Hepatocyte (in vitro differentiated cells): ENCODE results near the gene TROAP. TPM values are rescaled to one million over a fixed set of nuclear protein-coding genes. Genes with fewer than 3 reads are reported as not detected.

Experiments used
- DNase-seq: peaks from one replicate; pipeline ENCODE4 v3.0.0-alpha.2; 2016; ENCODE audit warnings: low spot score
- H2AFZ ChIP-seq: fragments of 200-600 bp; sonication (generic); 2 replicates; pipeline ENCODE4 v1.6.0; 2016; ENCODE audit warnings: antibody characterized with exemption, mild to moderate bottlenecking
- H3K27ac ChIP-seq: fragments of 200-600 bp; sonication (generic); 2 replicates; pipeline ENCODE4 v1.5.1; 2016; ENCODE audit warnings: mild to moderate bottlenecking
- H3K27me3 ChIP-seq: fragments of 200-600 bp; sonication (generic); 2 replicates; pipeline ENCODE4 v1.6.1; 2016
- H3K36me3 ChIP-seq: fragments of 200-600 bp; sonication (generic); replicated peaks from 2 replicates; pipeline ENCODE4 v1.5.1; 2016; ENCODE audit warnings: low read depth; ENCODE audit not compliant: insufficient read depth
- H3K4me1 ChIP-seq: fragments of 200-600 bp; sonication (generic); 2 replicates; pipeline ENCODE4 v1.5.1; 2016; ENCODE audit warnings: mild to moderate bottlenecking, moderate library complexity; ENCODE audit not compliant: insufficient read depth
- H3K4me2 ChIP-seq: fragments of 200-600 bp; sonication (generic); 2 replicates; pipeline ENCODE4 v1.6.0; 2016
- H3K4me3 ChIP-seq: fragments of 200-600 bp; sonication (generic); 2 replicates; pipeline ENCODE4 v1.5.1; 2016; ENCODE audit warnings: mild to moderate bottlenecking
- H3K79me2 ChIP-seq: fragments of 200-600 bp; sonication (generic); 2 replicates; pipeline ENCODE4 v1.6.0; 2017; ENCODE audit warnings: mild to moderate bottlenecking
- H3K9me2 ChIP-seq: fragments of 200-600 bp; sonication (generic); replicated peaks from 2 replicates; pipeline ENCODE4 v1.6.0; 2017; ENCODE audit warnings: mild to moderate bottlenecking; ENCODE audit not compliant: insufficient read depth
- H3K9me3 ChIP-seq: fragments of 200-600 bp; sonication (generic); 2 replicates; pipeline ENCODE4 v1.5.1; 2016; ENCODE audit warnings: low read depth, mild to moderate bottlenecking
- H4K20me1 ChIP-seq: fragments of 200-600 bp; sonication (generic); 2 replicates; pipeline ENCODE4 v1.6.0; 2016; ENCODE audit warnings: mild to moderate bottlenecking; ENCODE audit not compliant: insufficient read depth, poor library complexity, severe bottlenecking
- EZH2 ChIP-seq: fragments of 200-600 bp; sonication (generic); IDR thresholded peaks from 2 replicates; pipeline ENCODE4 v1.6.1; 2016; ENCODE audit warnings: antibody characterized with exemption, mild to moderate bottlenecking, borderline replicate concordance
- EZH2phosphoT487 ChIP-seq: fragments of 200-600 bp; sonication (generic); IDR thresholded peaks from one replicate; pipeline ENCODE4 v1.6.1; 2018; ENCODE audit warnings: antibody characterized with exemption, mild to moderate bottlenecking, low read depth, moderate library complexity; ENCODE audit not compliant: unreplicated experiment, severe bottlenecking
- WGBS: methylation state at CpG from one replicate; pipeline ENCODE4 v1.1.6; 2016; ENCODE audit warnings: low lambda C conversion rate; ENCODE audit errors: missing lambda C conversion rate; 5-methylcytosine and 5-hydroxymethylcytosine counted together
- polyA plus RNA-seq: library from polyadenylated mRNA; unstranded; fragments of >200 nt; fragmentation: Nextera tagmentation; extraction: Ambion mirVana; gene quantifications from 2 replicates; pipeline ENCODE4 v1.2.1, GENCODE V29; 2016
- total RNA-seq: library from RNA; depleted of rRNA; stranded (reverse); fragments of >200 nt; gene quantifications from 2 replicates; pipeline ENCODE4 v1.2.3, GENCODE V29; 2014
- TF ChIP-seq, protein P1 (sequence below): fragments of 200-600 bp; sonication (generic); IDR thresholded peaks from 2 replicates; pipeline ENCODE4 v1.5.1; 2016; ENCODE audit warnings: antibody characterized with exemption, mild to moderate bottlenecking; ENCODE audit not compliant: poor library complexity

The TROAP gene
- total and polyA plus RNA-seq, 2 experiments from 2014 or later: 3.4 to 8.0 TPM

DNA sequence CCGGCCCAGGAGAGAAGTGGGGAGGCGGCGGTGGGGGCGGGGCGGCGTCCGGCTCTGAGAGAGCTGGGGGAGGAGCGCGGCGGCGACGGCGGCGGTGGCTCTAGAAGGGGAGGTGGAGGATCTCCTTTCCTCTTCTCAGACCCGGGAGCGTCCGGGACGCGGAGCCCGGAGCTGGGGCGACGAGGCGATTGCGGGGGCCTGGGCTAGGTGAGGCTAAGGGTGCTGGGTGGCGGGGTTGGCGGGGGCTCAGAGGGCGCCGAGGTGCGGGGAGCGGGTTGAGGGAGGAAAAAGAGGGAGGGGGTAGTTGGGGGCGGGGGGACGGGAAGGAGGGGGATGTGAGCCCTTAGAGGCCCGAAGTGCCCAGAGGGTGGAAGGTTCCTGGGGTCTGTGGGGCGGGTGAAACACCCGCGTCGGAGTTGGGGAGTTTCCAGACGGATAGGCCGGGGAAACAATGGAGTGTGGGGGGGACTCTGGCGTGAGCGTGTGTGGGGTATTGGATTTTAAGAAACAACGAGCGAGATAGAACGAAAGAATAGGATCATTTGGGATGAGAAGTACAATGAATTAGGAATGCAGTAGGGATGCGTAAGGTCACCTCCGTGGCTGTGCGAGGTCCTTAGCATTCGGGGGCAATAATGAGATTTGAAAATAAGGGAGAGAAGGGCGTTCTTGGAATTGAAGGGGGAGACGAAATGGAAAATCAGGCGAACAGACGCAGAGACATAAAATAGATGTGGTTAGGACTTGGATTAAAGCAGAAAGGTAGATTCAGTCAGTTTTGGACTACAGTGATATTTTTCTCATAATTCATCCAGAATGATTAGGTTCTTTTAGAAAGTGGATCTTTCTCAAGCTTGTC, 44.6 kb downstream of the TROAP start, which contains the start of gene SPATS2:
Gene SPATS2, plus strand, starts transcription at position 82 of the 859 bp plus-strand sequence. CDS start 93,551 bp downstream, outside the sequence.
- no peaks in the 10 kb centered on the region for H3K36me3 ChIP-seq
- peak within 1 kb of the TSS; percentile 92 for H2AFZ ChIP-seq
- no peaks in the 10 kb centered on the region for H3K9me2 ChIP-seq
- H4K20me1 ChIP-seq: peaks cover 8% of the 10 kb centered on the region
- no peak for DNase-seq
- peak within 1 kb of the TSS; percentile 97 for H3K27ac ChIP-seq
- H3K4me1 ChIP-seq: peaks cover 22% of the 10 kb centered on the region
- peak within 1 kb of the TSS; percentile 80 for H3K4me3 ChIP-seq
- TF ChIP-seq EZH2phosphoT487: no peak
- no peaks in the 10 kb centered on the region for H3K27me3 ChIP-seq
- H3K79me2 ChIP-seq: peaks cover 49% of the 10 kb centered on the region
- H3K4me2 ChIP-seq: peak within 1 kb of the TSS; percentile 91
- WGBS: under 1% methylated on average over 19 of the region's 52 CpGs
- no peaks in the 10 kb centered on the region for H3K9me3 ChIP-seq

DNA sequence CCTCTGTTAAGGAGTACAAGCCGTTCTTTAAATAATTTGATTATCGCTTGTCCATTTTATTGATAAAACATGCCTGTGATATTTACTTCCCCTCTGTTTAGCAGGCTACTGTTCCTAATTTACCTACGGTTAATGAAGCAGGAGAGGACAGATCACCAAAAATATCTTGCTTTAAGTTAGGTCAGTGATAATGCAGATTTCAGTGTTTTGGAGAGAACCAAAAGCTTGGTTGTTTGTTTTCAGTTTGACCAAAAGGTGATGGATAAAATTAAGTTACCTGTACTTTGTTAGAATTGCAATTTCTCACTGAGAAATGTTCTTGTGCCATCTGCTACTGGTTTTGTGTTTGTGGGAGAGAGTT, 45.2 kb downstream of the TROAP start:
- Histone ChIP-seq H3K27me3 (no peaks in the 10 kb centered on the region), H3K36me3 (no peaks in the 10 kb centered on the region), H3K4me3 (peak overlapping the region; percentile 61), H3K4me2 (peak overlapping the region; percentile 91), H3K27ac (peak overlapping the region; percentile 97), H3K4me1 (peaks cover 22% of the 10 kb centered on the region), H3K9me3 (no peaks in the 10 kb centered on the region), H2AFZ (peak overlapping the region; percentile 48), H3K79me2 (peaks cover 56% of the 10 kb centered on the region), H3K9me2 (no peaks in the 10 kb centered on the region), H4K20me1 (peaks cover 8% of the 10 kb centered on the region)
- TF ChIP-seq EZH2phosphoT487 (no peak), EZH2 (no peak)
- TF ChIP-seq, protein P1, sequence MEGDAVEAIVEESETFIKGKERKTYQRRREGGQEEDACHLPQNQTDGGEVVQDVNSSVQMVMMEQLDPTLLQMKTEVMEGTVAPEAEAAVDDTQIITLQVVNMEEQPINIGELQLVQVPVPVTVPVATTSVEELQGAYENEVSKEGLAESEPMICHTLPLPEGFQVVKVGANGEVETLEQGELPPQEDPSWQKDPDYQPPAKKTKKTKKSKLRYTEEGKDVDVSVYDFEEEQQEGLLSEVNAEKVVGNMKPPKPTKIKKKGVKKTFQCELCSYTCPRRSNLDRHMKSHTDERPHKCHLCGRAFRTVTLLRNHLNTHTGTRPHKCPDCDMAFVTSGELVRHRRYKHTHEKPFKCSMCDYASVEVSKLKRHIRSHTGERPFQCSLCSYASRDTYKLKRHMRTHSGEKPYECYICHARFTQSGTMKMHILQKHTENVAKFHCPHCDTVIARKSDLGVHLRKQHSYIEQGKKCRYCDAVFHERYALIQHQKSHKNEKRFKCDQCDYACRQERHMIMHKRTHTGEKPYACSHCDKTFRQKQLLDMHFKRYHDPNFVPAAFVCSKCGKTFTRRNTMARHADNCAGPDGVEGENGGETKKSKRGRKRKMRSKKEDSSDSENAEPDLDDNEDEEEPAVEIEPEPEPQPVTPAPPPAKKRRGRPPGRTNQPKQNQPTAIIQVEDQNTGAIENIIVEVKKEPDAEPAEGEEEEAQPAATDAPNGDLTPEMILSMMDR: no peak
- WGBS: 12% methylated on average over 3 of the region's 3 CpGs
- DNase-seq: no peak

DNA sequence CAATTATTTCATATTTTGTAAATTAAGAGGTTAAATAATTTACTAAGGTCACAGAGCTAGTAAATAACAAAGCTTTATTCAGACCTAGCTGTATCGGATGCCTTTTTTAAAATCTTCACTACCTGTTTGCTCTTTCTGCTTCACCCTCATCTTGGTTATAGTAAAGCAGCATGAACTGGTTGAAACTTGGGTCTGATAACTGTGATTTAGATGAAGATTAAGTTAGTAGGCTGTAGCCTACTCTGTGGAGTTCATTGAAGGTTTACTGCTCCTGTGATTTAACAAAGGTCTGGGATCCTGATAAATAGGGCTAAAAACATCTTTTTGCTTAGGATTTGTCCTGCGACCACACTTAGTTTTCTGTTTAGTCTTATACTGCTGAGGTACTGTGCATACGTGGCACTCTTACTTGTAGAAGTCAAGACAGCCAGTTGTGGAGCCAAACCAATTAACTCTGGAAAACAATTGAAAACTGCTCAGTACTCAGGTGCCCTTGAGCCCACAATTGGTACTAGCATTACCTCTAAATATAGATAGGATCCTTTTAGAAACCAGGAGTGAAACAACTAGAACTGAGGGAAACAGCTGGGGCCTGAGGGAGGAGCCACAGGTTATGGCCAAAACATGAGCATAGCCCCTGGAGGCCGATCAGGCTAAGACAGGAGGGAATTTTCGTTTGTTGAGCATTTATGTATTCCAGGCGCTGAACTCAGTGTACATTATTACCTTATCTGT, 46.5 kb downstream of the TROAP start:
- Histone ChIP-seq H3K4me2 (peak overlapping the region; percentile 91), H3K79me2 (peaks cover 69% of the 10 kb centered on the region), H3K9me3 (no peaks in the 10 kb centered on the region), H2AFZ (no peak overlapping the region), H4K20me1 (peaks cover 8% of the 10 kb centered on the region), H3K4me1 (peaks cover 22% of the 10 kb centered on the region), H3K27ac (peak overlapping the region; percentile 12), H3K4me3 (no peak overlapping the region), H3K9me2 (no peaks in the 10 kb centered on the region), H3K27me3 (no peaks in the 10 kb centered on the region), H3K36me3 (no peaks in the 10 kb centered on the region)
- 55% methylated on average over 6 of the region's 6 CpGs for WGBS
- DNase-seq: peak; percentile 51
- no peak for TF ChIP-seq EZH2phosphoT487
- TF ChIP-seq, protein P1: peak; percentile 31

DNA sequence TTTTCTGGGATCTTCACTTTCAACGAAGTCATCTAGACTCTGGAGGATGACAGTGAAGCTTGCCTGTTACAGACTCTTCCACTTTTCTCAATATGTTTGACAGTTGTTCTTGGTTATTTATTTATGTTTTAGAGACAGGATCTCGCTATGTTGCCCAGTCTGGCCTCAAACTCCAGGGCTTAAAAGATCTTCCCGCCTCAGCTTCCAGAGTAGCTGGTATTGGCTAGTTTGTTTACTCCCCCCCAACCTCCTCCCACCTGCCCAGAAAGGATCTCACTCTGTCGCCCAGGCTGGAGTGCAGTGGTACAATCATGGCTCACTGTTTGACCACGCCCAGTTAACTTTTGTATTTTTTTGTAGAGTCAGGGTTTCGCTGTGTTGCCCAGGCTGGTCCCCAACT, 47.5 kb downstream of the TROAP start:
- Histone ChIP-seq H3K9me2 (no peaks in the 10 kb centered on the region), H3K27me3 (no peaks in the 10 kb centered on the region), H4K20me1 (peaks cover 15% of the 10 kb centered on the region), H3K79me2 (peaks cover 75% of the 10 kb centered on the region), H2AFZ (no peak overlapping the region), H3K36me3 (no peaks in the 10 kb centered on the region), H3K27ac (no peak overlapping the region), H3K4me1 (peaks cover 22% of the 10 kb centered on the region), H3K4me3 (no peak overlapping the region), H3K4me2 (peak overlapping the region; percentile 91), H3K9me3 (no peaks in the 10 kb centered on the region)
- DNase-seq: no peak
- 95% methylated on average over 6 of the region's 6 CpGs for WGBS
- TF ChIP-seq, protein P1: no peak
- TF ChIP-seq EZH2phosphoT487 (no peak), EZH2 (no peak)
